Mammary epithelial cell (primary cell): ENCODE results near the gene PHLPP1.

ENCODE experiments used
- EZH2 ChIP-seq: IDR thresholded peaks from 2 replicates; pipeline ENCODE4 v1.6.1; 2012; ENCODE audit warnings: low read length, inconsistent platforms, borderline replicate concordance
- TF ChIP-seq, protein P1 (sequence below), 2 donors: IDR thresholded peaks in 1 of 2; conservative IDR thresholded peaks in 1 of 2; 2 replicates each; pipeline ENCODE4 v1.5.1; 2011 to 2012; ENCODE audit warnings: inconsistent platforms in 2 of 2, low read length in 2 of 2, mild to moderate bottlenecking in 2 of 2, control low read depth in 1 of 2, low read depth in 1 of 2; ENCODE audit not compliant: insufficient read depth in 1 of 2; ENCODE audit errors: extremely low read depth in 1 of 2

DNA sequence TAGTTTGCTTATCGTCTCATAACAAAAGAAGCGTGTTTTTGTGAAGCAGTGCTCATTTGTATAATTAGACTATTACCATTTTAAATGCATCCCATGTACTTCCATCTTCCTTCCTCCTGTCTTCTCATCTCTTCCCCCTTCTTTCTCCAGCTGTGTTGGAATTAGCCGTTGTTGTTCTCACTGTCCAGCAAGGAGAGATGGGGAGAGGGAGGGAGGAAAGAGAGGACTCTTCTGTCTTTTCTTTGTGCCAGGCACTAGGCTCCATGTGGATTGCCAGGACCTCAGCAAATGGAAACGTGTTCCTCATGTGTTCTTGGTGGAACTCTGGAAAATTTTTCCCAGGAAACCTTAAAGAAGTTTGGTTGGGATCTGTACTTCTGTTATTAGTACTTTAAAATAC is 131.7 kb downstream of the PHLPP1 start:
- TF ChIP-seq, protein P1, sequence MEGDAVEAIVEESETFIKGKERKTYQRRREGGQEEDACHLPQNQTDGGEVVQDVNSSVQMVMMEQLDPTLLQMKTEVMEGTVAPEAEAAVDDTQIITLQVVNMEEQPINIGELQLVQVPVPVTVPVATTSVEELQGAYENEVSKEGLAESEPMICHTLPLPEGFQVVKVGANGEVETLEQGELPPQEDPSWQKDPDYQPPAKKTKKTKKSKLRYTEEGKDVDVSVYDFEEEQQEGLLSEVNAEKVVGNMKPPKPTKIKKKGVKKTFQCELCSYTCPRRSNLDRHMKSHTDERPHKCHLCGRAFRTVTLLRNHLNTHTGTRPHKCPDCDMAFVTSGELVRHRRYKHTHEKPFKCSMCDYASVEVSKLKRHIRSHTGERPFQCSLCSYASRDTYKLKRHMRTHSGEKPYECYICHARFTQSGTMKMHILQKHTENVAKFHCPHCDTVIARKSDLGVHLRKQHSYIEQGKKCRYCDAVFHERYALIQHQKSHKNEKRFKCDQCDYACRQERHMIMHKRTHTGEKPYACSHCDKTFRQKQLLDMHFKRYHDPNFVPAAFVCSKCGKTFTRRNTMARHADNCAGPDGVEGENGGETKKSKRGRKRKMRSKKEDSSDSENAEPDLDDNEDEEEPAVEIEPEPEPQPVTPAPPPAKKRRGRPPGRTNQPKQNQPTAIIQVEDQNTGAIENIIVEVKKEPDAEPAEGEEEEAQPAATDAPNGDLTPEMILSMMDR (conservative IDR thresholded peaks at IDR 0.05 in 1 of 2, IDR thresholded peaks at IDR 0.05 in 1 of 2; ENCODE audit: extremely low read depth in 1 of 2, insufficient read depth in 1 of 2, low read depth in 1 of 2, low read length in 2 of 2), result no peak
- no peak for TF ChIP-seq EZH2
